ENCODE results near the gene UNC5B. TPM values are rescaled to one million over a fixed set of nuclear protein-coding genes. Genes with fewer than 3 reads are reported as not detected.

UNC5B gene
- total and polyA plus RNA-seq, 7 donors: 1.4 to 12.7 (median 1.8) TPM

DNA sequence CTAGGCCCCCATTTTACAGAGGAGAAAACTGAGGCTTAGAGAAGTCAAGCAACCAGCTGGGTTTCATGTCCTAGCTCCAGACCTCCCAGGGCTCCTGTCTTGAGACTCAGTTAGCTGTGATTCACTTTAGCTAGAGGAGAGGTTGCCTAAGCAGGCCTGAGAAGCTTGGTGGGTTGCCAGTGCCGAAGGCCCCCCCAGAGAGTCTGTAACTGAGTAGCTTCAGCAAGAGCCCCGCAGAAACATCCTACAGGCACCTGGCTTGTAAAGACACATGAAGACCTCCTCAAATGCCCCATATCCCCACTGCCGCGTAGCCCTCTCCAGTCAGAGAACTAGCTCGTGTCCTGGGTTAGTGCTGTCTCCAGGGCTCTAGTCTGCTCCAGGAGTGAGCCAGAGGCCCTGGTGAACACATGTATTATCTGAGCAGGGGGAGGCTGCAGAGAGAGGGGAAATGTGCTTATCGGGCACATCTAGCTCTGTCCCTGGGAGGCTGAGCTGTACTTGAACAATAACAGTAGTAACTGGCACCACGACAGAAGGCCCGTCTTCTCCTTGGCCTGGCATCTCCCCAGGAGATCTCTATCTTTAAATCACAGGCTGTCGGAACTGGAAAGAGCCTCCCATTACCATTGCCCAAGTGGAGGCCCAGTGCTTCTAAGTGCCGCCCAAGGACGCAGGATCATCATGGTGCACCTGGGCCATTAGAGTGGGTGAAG is 28.9 kb downstream of the UNC5B start:
- 78% methylated on average over 11 of the region's 11 CpGs for WGBS, 2 donors
- Histone ChIP-seq H3K27me3 (no peaks in the 10 kb centered on the region), H3K4me3 (no peak overlapping the region), H3K36me3 (no peaks in the 10 kb centered on the region), H3K27ac (no peak overlapping the region), H3K9me3 (no peaks in the 10 kb centered on the region), H3K4me1 (peaks cover 0 to 35% (median 26%) of the 10 kb centered on the region in 4 donors)
- DNase-seq: no peak
- intact Hi-C loops (cut with DNase I): no loop called here
- TF ChIP-seq POLR2A (IDR thresholded peaks at IDR 0.05) (no peak), EP300 (IDR thresholded peaks at IDR 0.05) (no peak), POLR2AphosphoS5 (IDR thresholded peaks at IDR 0.05) (no peak)
- TF ChIP-seq, protein P1, sequence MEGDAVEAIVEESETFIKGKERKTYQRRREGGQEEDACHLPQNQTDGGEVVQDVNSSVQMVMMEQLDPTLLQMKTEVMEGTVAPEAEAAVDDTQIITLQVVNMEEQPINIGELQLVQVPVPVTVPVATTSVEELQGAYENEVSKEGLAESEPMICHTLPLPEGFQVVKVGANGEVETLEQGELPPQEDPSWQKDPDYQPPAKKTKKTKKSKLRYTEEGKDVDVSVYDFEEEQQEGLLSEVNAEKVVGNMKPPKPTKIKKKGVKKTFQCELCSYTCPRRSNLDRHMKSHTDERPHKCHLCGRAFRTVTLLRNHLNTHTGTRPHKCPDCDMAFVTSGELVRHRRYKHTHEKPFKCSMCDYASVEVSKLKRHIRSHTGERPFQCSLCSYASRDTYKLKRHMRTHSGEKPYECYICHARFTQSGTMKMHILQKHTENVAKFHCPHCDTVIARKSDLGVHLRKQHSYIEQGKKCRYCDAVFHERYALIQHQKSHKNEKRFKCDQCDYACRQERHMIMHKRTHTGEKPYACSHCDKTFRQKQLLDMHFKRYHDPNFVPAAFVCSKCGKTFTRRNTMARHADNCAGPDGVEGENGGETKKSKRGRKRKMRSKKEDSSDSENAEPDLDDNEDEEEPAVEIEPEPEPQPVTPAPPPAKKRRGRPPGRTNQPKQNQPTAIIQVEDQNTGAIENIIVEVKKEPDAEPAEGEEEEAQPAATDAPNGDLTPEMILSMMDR (IDR thresholded peaks at IDR 0.05): no peak

DNA sequence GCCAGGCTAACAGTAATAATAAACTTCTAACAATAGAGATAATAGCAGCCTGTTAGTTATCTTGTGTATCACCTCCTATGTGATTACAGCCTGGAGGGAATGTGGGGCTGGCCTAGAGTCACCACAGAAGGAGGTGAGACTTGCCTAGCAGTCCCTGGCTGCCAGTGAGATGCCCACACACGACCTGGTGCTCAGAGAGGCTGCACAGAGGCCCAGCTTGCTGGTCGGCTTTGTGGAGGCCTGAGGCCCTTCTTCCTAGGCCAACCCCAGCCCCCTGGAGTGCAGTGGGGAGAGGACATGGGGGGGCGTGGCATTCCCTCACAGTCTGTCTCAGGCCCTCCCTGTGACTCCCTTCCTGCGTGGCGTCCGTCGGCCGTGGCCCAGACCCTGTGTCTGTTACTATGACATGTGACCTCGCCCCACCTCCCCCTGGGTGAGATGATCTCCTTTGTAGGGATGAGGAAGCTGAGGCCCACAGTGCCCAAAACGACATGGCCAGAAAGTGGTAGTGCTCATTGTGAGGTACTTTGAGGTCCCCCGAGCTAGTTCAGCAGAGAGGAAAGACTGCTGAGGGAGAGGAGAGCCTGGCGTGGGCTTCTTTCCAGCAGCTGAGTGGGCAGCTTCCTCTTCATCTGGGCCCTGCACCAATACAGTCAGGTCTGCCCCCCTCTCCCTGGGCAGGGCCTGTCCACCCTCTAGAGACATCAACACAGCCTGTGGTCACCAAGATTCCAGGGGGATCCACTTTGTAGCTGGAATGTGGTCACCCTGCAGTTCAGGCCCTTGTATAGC is 29.7 kb downstream of the UNC5B start:
- no peak overlapping the region for H3K27ac ChIP-seq
- no peaks in the 10 kb centered on the region for H3K27me3 ChIP-seq
- no peaks in the 10 kb centered on the region for H3K9me3 ChIP-seq
- 69 to 80% methylated on average over 12 of the region's 12 CpGs for WGBS, 2 donors
- peaks cover 0 to 28% (median 21%) of the 10 kb centered on the region in 4 donors for H3K4me1 ChIP-seq
- no peak for DNase-seq
- no peak overlapping the region for H3K4me3 ChIP-seq
- H3K36me3 ChIP-seq: no peaks in the 10 kb centered on the region
- TF ChIP-seq POLR2A (IDR thresholded peaks at IDR 0.05) (no peak), EP300 (IDR thresholded peaks at IDR 0.05) (no peak), POLR2AphosphoS5 (IDR thresholded peaks at IDR 0.05) (no peak)
- TF ChIP-seq, protein P1 (IDR thresholded peaks at IDR 0.05): no peak
- intact Hi-C loops (cut with DNase I): no loop called here

DNA sequence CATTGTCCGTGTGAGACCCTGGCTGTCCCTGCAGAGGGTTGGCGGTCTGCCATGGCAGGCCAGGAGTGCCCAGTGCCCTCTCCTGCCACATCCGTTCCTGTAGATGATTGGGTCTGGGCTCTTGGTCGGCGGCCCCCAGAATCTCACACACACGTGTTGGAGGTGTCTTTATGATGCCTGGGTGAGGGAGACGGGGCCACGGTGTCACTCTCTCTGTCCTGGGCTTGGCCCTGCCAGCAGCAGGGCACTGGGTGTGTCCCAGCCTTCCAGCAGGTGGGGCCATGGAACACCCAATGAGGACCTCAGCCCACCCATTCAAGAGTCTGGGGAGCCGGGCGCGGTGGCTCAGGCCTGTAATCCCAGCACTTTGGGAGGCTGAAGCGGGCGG is 30.2 kb downstream of the UNC5B start:
- Histone ChIP-seq H3K4me1 (peaks cover 0 to 22% (median 20%) of the 10 kb centered on the region in 4 donors), H3K9me3 (no peaks in the 10 kb centered on the region), H3K4me3 (no peak overlapping the region), H3K27me3 (no peaks in the 10 kb centered on the region), H3K36me3 (no peaks in the 10 kb centered on the region), H3K27ac (no peak overlapping the region)
- WGBS, 2 donors: 61 to 85% methylated on average over 13 of the region's 13 CpGs
- intact Hi-C loops (cut with DNase I): no loop called here
- TF ChIP-seq POLR2AphosphoS5 (IDR thresholded peaks at IDR 0.05) (no peak), POLR2A (IDR thresholded peaks at IDR 0.05) (no peak), EP300 (IDR thresholded peaks at IDR 0.05) (no peak)
- TF ChIP-seq, protein P1 (IDR thresholded peaks at IDR 0.05): no peak
- no peak for DNase-seq

DNA sequence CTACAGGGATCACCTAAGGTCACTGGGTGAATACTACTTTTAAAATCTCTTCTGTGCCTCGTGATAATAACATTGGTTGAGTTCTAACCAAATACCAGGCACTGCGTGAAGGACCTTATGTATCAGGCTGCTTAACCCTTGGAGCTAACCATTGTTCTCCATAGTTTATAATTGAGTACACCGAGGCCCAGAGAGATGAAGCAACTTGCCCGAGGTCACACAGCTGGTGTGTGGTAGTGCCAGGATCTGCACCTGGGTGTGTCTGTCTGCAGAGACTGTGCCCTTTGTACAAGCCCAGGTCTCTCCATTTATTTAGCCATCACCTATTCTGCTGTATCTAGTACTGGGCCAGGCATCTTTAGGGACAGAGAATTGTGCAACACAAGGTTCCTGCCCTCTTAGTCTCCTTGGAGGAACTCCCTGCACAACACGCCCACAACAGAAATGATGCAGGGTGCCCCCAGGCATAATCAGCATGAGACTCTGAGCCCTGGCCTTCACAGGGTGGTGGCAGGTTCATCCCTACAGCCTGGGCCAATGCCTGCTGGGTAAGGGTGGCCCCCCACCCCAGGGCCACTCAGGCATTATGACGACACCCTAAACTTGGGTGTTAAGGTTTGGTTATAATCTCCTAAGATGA is 31.5 kb downstream of the UNC5B start:
- H3K4me1 ChIP-seq: peaks cover 0 to 22% (median 20%) of the 10 kb centered on the region in 4 donors
- H3K9me3 ChIP-seq: no peaks in the 10 kb centered on the region
- no peak for TF ChIP-seq EP300 (IDR thresholded peaks at IDR 0.05)
- no peak for TF ChIP-seq POLR2A (IDR thresholded peaks at IDR 0.05)
- TF ChIP-seq, protein P1 (IDR thresholded peaks at IDR 0.05): no peak
- no peak for TF ChIP-seq POLR2AphosphoS5 (IDR thresholded peaks at IDR 0.05)
- no peak for DNase-seq
- no peak overlapping the region for H3K4me3 ChIP-seq
- H3K27ac ChIP-seq: peak overlapping the region in 3 of 4 donors; percentile 36 to 44 (median 38)
- no peaks in the 10 kb centered on the region for H3K36me3 ChIP-seq
- 24 to 62% methylated on average over 6 of the region's 6 CpGs for WGBS, 2 donors
- no peaks in the 10 kb centered on the region for H3K27me3 ChIP-seq
- intact Hi-C loops (cut with DNase I): no loop called here

Measured in sigmoid colon (tissue), 7 donors.